H1 (cell line): ENCODE results near the gene ANKRD11. TPM values are rescaled to one million over a fixed set of nuclear protein-coding genes. Genes with fewer than 3 reads are reported as not detected.

Source experiments
- BCL11A ChIP-seq, 2 experiments: IDR thresholded peaks; one replicate each; pipeline ENCODE4 v1.6.1; 2011; ENCODE audit warnings: low read depth in 2 of 2, low read length in 2 of 2, mild to moderate bottlenecking in 2 of 2
- CBX8 ChIP-seq: fragments of 300-800, 300-1000 bp; sonication (generic); IDR thresholded peaks from 2 replicates; pipeline ENCODE4 v1.7.1; 2016; ENCODE audit warnings: low read depth, low read length, borderline replicate concordance
- CHD7 ChIP-seq: fragments of 300-600 bp; sonication (generic); IDR thresholded peaks from 2 replicates; pipeline ENCODE4 v1.7.1; 2012; ENCODE audit warnings: low read length, moderate library complexity, mild to moderate bottlenecking, inconsistent platforms; ENCODE audit not compliant: insufficient replicate concordance
- CREB1 ChIP-seq: IDR thresholded peaks from 2 replicates; pipeline ENCODE4 v1.6.1; 2012; ENCODE audit warnings: inconsistent platforms
- NRF1 ChIP-seq: IDR thresholded peaks from 2 replicates; pipeline ENCODE4 v1.6.1; 2011; ENCODE audit warnings: mild to moderate bottlenecking, low read depth, low read length, improper control_type of control experiment
- PHF8 ChIP-seq: fragments of 200-600 bp; sonication (generic); conservative IDR thresholded peaks from 2 replicates; pipeline ENCODE4 v1.7.1; 2012; ENCODE audit warnings: low read depth, mild to moderate bottlenecking, inconsistent platforms, low read length, moderate library complexity
- POLR2A ChIP-seq, 2 experiments: IDR thresholded peaks; 1 replicate in 1 of 2; 2 replicates in 1 of 2; pipeline ENCODE4 v1.6.1; 2011; ENCODE audit warnings: low read depth in 2 of 2, low read length in 2 of 2, mild to moderate bottlenecking in 2 of 2; ENCODE audit errors: control extremely low read depth in 1 of 2
- RBBP5 ChIP-seq: IDR thresholded peaks from 2 replicates; pipeline ENCODE4 v1.7.1; 2012; ENCODE audit warnings: low read depth, mild to moderate bottlenecking, inconsistent platforms, low read length, moderate library complexity, borderline replicate concordance
- SP1 ChIP-seq: IDR thresholded peaks from 2 replicates; pipeline ENCODE4 v1.6.1; 2011; ENCODE audit warnings: low read depth, low read length
- TAF1 ChIP-seq: IDR thresholded peaks from 2 replicates; pipeline ENCODE4 v1.6.1; 2011; ENCODE audit warnings: mild to moderate bottlenecking, low read depth, low read length
- TCF12 ChIP-seq: IDR thresholded peaks from 2 replicates; pipeline ENCODE4 v1.6.1; 2011; ENCODE audit warnings: low read depth, mild to moderate bottlenecking, low read length
- TEAD4 ChIP-seq: IDR thresholded peaks from 2 replicates; pipeline ENCODE4 v1.6.1; 2012; ENCODE audit warnings: low read depth, low read length, inconsistent platforms, mixed read lengths
- YY1 ChIP-seq: IDR thresholded peaks from 2 replicates; pipeline ENCODE4 v1.6.1; 2011; ENCODE audit warnings: low read depth, mild to moderate bottlenecking, low read length
- polyA plus RNA-seq, 7 experiments: library from polyadenylated mRNA; depleted of rRNA in 3 of 7; stranded (reverse) in 5 of 7; unstranded in 2 of 7; fragments of >200 nt in 5 of 7; fragments of 200-250 nt in 2 of 7; gene quantifications; 1 replicate in 5 of 7; 2 replicates in 1 of 7; 4 replicates in 1 of 7; pipeline versions ENCODE4 v1.2.1 to v1.2.3, GENCODE V29; 2011 to 2013; ENCODE audit warnings: missing spikeins in 2 of 7, mixed read lengths in 2 of 7
- total RNA-seq: library from RNA; stranded (reverse); fragmentation: NEBNext Ultra II Directional; extraction: Animal tissue kit (Norgen Biotek cat#: 25700); gene quantifications from 2 replicates; pipeline ENCODE4 v1.2.1, GENCODE V29; 2021

ANKRD11 gene
- total and polyA plus RNA-seq, 2 of the 8 experiments (the other 6 are each of a cell fraction or from before 2014, with no cell fraction given) = 46.5 to 142 TPM

- TF ChIP-seq CHD7 (no peak), TAF1 (no peak), YY1 (no peak), POLR2A (IDR thresholded peaks at IDR 0.05; ENCODE audit: control extremely low read depth in 1 of 2, low read depth in 2 of 2, low read length in 2 of 2) (no peak), BCL11A (IDR thresholded peaks at IDR 0.05; ENCODE audit: low read depth in 2 of 2, low read length in 2 of 2) (no peak), CREB1 (no peak), PHF8 (no peak), TCF12 (no peak), NRF1 (no peak), RBBP5 (no peak), CBX8 (no peak), SP1 (no peak), TEAD4 (no peak)
Observed at GRCh38 chr16:89512453-89512852, 22.1 kb upstream of the ANKRD11 start (continued).
